Stimulated activated CD8-positive, alpha-beta memory T cell treated with anti-CD3 and anti-CD28 coated beads, Interleukin-15, amount 100 ng/mL, for 48 hours (primary cell): Measurements from ENCODE around the gene UQCR11.
A peak's percentile ranks its signal among the peaks of the same experiment; 100 is the strongest.

Experiments used
- DNase-seq, 2 donors: peaks; one replicate each; pipeline ENCODE4 v3.0.0-alpha.2; 2020; ENCODE audit warnings: low read depth in 2 of 2

Gene UQCR11

DNA sequence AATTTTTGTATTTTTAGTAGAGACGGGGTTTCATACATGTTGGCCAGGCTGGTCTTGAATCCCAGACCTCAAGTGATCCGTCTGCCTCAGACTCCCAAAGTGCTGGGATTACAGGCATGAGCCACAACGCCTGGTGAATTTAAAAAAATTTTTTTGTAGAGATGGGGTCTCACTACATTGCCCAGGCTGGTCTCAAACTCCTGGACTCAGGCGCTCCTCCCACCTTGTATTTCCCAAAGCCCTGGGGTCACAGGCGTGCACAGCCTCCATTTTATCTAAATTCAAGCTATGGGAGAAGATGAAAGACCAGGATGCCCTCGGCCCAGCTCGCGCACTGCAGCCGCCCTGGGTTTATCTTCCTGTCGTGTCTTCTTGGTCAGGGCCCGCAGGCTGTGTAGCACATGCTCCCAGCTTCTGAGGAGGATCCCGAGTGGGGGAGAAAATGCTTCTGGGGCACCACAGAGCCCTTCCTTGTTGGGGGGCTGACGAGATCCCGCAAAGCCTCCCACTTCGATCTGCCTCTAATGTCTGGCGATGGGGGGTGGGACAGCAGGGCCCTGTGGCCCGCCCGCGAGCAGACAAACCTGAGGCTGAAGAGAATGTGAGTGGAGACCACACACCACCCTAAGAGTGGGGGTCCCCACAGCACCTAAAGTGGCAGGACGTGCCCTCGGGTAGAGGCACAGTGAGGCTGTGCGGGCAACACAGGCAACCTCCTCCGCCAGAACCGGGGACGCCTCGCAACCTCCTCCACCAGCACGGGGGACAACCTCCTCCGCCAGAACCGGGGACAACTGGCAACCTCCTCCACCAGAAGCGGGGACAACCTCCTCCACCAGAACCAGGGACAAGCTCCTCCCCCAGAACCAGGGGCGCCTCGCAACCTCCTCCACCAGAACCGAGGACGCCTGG is 31.3 kb upstream of the UQCR11 start:
- DNase-seq: no peak

DNA sequence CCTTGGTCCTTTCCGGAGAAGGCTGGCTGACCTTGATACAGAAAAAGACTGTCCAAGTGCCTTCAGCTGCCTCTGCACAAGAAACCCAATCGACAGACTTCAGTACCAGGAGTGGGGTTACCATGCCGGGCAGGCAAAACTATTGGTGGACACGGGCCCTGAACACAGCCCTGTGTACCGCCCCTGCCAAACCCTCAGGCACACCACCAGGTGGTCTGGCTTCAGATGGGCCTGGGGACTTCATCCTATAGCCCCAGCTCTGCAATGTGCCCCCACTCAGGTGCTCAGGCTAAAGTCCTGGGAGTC is 29.6 kb upstream of the UQCR11 start:
- DNase-seq: no peak

DNA sequence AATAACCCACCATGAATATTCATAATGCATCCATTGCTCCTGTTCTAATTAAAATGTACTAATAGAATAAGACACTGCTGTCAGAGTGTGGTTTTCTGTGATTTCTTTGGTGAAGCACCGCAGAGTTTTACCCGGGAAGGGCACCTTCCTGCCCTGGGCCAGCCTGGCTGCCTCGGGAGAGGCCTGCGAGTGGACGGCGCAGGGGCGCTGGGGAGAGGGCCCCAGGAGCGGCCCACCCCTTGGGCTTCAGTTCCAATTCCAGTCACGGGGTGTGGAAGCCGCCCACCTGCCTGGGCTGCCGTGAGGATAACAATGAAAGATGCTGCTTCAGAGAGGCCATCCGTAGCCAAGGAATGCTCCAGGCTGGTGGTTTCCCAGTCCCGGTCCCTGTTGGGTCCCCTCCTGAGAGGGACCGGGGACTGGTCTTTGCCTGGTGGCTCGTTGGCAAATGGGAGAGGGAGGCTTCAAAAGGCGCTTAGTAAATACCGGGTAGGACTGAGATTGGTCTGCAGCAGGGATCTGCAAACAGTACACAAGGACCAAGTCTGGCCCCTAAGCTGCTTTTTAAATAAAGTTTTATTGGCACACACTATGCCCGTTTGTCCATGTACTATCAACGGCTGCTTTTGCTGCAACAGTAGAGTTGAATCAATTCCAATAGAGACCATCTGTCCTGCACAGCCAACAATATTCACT is 29.1 kb upstream of the UQCR11 start:
- no peak for DNase-seq

DNA sequence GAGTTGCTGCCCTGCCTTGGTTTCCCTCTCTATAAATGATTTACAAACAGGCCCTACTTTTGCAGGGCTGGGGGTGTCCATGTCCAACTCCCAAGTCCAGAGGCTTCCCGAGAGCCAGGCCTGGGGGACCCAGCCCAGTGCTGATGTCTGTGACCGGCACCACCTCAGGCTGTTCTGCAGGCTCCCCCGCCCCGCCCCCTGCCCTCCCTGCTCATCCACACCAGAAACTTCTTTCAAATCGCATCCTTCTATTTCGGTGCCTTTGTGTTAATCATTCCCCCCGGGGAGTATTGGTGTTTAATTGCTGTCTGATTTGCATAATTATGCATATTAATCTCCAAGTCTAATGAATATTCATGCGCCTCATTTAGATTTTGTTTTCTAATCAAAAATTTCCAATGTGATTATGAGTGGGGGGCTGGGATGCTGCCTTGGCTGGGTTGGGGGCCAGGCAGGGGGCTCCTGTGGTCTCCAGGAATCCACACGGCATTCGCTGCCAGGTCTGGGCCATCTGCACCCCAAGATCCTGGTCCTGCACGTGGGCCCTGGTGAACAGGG is 28.1 kb upstream of the UQCR11 start:
- no peak for DNase-seq

DNA sequence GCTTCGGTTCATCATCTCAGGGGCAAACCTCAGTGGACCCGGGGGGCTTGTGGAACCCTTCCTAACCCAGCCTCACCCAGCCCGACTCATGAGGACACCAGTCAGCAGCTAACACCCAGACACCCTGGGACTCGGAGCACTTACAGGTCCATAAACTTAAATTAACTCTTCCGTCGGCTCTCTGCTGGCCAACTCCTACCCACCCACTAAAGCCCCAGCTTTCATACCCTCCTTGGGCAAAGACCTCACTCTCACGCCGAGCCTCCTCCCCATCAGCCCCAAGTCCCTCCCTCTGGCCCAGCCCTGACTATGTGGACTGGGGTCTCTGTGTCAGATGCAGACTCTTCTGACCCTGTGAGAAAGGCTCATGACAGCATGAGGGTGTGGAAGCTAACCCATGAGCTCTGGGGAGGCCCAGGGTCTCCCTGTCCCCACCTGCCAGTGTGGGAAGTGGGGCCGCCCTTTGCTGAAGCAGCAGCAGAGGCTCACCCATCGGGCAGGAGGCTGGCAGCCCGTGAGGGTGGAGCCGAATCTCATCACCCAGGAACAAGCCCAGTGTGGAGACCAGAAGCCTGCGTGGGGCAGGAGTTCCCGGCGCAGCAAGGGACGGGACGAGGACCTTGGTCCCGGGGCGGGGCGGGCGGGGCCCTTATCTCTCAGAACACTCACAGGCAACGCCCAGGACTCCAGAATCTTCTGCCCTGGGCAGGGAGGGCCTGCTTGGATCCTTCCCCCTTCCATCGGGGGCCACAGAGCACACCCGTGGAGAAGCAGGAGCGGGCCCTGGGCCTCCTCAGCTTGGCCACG is 27.4 kb upstream of the UQCR11 start:
- no peak for DNase-seq

DNA sequence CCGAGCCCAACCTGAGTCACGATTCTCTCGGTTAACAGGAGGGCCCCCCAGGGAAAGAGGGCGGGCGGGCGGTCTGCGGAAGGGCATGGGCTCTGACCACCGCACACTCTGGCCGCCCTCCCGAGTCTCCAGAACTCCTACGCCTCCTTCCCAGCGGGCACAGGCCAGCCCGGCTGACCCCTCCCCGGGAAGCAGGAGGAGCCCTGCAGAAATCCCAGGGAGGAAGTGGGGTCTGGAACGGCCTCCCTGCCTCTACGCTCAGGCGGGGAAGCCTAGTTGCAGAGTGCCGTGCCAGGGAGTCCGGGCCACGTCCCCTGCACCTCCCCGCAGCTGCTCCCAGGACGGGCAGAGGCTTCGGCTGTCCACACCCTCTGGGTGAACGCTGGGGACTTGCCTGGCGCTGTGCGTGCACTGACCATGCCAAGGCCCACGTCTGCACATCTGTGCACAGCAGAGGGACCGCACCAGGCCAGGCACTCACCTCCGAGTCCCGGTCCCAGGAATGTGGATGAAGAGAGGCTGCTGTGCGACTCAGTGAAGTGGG is 26.4 kb upstream of the UQCR11 start:
- DNase-seq: no peak

DNA sequence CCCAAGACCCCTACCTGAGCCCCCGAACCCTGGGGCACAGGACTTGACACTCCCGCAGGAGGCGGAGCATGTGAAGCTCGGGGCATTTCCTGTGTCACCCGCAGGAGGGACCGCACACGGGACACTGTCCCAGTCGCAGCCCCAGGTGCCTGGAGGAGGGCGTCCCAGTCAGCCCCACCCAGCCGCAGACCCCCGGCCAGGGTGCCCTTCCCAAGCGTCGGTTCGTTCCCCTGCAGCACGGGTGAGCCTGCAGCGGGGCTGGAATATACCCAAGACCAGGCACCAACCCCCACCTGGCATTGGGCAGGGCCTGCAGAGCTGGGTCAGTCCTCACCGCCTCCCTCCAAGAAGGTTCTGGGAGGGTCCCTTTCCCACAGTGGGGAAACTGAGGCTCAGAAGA is 25.5 kb upstream of the UQCR11 start:
- DNase-seq: no peak

DNA sequence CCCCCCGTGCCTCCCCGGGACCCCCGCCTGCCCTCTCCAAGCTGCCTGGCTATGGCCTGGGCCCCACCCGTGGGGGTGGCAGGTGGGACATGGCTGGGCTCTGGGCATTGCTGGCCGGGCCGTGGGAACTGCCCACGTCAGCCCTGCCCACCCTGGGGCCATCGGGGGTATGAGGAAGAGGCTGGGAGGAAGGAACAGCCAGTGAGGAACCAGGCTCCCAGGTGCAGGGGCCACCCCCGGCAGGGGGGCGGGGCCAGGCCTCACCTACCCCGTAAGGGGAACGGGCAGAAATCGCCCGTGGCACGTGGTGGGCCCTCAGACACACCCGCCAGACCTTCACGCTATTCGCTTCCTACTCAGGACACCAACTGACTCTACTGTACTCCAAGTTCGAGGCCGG is 24.8 kb upstream of the UQCR11 start:
- DNase-seq: no peak

DNA sequence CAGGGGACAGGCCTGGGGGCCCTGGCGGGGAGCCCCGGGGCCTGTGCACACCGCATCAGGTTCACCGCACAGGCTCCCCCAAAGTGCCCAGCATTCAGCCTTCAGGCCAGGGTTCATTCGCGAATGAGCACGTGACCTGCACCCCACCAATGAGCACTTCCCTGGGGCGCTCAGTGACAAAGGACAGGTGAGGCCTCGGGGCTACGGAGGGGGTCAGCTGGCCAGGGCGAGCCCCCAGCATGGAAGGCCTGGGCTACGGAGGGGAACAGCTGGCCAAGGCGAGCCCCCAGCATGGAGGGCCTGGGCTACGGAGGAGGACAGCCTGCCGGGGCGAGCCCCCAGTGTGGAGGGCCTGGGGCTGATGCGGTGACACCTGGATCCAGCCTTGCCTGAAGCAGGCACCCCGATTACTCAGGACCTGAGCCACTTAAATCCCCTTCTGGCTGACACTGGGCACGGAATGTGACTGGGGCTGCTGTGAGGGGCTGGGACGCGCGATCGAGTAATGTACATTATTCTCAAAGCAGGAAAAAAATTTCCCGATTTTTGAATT is 24.1 kb upstream of the UQCR11 start:
- DNase-seq: no peak

DNA sequence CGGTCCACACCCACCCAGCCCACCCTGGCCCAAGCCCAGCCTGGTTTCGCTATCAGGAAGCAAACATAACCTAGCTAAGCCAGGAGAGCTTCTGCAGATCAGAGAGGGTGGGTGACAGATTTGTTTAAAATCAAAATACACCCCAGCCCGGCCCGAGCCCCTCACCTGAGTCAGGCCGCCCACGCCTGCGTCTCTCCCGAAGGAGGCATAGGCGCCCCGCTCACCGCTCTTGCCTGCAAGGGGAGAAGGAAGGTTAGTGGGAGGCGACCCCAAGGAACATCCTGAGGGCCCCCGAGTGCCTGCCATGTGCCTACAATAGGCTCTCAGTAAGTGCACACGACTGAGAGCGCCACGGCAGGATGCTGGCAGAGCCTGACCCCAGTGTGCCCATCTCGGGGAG is 21.9 kb upstream of the UQCR11 start:
- no peak for DNase-seq

DNA sequence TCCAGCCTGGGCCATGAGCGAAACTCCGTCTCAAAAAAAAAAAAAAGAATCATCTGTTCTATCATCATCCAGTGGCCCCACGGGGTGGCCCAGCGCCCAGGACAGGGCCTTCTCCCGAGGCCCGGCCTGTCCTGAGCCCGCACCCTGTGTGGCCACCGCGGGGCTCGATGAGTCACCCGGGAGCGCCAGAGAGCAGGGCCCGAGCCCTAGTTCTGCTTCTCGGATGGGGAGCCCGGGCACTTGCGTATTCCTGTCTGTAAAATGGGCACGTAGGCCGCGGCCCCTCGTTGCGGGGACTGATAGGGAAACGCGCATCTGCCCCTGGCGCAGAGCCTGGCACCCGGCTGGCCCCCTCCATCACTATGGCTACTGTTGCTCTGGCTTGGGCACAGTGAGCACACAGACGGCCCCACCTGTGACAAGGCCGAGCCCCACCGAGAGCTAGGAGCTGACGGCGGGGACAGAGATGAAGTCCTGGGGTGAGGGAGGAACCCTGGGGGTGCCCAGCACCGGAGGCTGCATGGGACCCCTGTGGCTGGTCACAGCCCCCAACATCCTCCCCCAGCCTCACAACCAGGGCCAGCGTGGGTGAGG is 21.3 kb upstream of the UQCR11 start:
- DNase-seq: no peak

DNA sequence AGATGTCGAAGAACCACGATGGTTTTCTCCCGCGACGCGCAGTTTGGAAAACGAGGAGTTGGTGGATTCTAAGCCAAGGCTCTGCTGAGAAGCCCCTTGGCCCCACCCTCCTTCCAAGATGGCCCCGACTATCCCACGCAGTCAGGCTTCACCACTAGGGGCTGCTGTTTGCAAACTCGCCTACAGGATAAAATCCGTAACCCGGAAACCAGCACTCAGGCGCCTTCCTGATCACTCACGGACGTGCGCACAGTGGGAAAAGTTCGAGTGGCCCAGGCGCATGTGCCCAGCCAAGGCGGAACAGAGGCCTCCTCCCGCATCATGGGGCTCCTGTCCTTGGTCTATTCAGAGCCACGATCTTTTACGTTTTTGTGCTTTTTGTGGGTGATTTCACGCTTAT is 19.2 kb upstream of the UQCR11 start:
- peak; percentile 29 to 40 for DNase-seq

DNA sequence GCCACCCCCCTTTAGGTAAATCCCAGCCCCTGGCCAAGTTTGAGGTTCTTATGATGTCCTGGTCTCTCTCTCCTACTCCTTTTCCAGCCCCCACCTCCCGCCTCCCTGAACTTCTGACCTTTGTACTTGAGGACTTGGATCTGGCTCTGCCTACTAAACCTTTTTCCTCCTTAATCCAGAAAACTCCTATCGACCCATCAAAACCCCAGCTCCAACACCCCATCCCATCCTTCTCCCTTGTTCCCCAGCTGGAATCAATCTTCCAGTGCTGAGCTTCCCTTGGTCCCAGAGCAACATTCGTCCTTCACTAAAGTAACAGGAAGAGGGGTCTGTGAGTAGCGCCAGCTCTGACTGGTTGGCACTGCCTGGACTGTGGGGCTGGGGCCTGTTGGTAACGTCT is 17.3 kb upstream of the UQCR11 start:
- DNase-seq: no peak

DNA sequence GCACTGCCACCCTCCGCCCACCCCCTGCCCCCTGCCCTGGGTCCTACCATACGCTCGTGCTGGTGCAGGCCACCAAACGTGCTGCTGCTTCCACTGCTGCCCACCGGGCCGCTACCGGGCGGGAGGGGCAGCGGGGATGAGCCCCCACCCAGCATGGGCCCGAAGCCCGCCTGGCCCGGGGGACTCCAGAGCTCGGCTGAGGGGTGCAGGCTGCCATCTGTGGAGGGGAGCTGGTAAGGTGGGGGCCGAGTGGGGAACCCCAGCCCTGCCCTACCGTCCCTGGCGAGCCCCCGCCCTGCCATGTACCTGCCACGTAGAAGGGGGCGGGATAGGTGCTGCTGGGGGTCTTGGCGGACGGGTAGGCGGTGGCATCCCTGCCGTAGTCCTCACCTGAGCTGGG is 16.7 kb upstream of the UQCR11 start:
- no peak for DNase-seq

DNA sequence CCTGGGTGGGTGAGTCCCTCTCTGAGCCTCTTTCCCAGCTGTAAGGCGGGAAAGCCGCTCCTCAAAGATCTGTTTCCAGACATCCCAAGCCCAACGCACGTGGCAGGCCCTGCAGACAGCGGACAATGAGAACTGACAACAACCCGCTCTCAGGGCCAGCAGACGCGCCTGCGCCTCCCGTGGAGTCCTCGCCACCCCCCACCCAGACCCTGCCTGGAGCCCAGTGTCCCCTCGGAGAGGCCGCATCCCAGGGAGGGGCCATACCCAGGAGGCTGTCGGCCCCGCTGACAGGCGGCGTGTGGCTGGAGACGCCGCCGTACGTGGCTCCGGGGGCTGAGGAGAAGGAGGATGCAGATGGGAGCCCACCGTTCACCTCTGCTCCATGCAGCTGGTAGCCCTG is 16.3 kb upstream of the UQCR11 start:
- no peak for DNase-seq

DNA sequence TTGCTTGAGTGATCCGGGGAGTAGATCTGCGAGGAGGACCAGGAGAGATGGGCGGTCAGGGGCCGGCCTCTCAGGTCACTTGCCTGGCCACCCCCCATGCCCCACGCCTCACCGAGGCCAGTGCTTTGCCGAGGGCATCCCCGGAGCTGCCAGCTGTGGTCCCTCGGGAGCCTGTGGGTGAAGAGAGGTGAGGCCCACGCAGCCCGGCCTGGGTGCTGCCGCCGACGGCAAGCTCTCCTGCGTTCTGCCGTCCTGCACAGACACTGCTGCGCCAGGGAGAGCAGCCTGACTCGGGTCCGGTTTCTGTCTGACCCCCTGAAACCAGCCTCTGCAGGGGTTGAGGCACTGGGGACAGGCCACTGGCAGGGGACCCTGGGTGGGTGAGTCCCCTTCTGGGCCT is 15.8 kb upstream of the UQCR11 start:
- no peak for DNase-seq

DNA sequence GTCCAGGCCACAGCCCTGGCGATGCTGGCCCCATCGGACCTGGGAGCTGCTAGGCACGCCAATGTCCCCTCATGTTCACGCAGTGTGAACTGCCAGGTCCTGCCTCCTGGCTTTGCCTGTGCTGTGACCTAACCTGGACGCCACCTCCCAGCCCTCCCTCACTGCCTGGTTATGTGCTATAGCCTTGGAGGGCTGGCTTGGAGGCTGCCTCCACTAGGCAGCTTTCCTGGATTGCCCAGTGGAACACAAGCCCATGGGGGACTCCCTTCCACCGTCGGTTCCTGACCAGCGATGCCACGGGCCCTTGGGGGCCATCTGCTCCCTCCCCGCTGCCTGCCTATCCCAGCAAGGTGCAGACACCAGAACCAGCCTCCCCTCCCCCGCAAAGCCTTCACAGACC is 15.2 kb upstream of the UQCR11 start:
- no peak for DNase-seq

DNA sequence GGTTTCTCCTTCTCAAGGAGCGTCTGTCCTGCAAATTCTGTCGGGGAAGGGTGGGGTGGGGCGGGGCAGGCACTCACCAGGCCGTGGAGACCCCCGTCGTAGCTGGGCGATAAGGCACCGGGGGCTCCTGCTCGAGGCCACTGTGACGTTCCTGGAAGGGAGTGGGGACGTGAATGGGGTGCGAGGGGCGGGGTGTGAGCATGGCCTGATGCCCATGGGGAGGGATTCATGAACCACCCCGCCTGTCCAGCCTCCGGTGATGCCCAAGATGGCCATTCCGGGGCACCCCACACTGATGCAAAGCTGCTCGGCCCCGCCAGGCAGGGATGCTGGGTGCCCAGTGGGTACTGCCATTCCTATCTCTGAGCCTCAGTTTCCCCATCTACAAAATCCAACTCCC is 14.4 kb upstream of the UQCR11 start:
- no peak for DNase-seq

DNA sequence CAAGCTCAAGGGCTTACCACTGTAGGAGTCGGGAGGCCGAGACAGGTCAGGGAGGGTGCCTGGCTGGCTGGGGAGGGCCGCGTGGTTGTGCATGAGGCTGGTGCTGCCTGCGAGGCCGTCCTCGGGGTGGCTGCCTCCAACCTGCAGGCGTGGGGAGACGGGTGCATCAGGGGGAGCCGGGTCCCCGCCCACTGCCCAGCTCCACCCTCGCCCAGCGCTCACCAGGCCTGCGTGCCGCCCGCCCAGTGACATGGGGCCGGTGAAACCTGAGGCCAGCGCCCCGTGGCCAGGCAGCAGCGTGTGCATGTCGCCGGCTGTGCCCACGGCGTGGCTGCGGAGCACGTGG is 13.8 kb upstream of the UQCR11 start:
- DNase-seq: no peak

DNA sequence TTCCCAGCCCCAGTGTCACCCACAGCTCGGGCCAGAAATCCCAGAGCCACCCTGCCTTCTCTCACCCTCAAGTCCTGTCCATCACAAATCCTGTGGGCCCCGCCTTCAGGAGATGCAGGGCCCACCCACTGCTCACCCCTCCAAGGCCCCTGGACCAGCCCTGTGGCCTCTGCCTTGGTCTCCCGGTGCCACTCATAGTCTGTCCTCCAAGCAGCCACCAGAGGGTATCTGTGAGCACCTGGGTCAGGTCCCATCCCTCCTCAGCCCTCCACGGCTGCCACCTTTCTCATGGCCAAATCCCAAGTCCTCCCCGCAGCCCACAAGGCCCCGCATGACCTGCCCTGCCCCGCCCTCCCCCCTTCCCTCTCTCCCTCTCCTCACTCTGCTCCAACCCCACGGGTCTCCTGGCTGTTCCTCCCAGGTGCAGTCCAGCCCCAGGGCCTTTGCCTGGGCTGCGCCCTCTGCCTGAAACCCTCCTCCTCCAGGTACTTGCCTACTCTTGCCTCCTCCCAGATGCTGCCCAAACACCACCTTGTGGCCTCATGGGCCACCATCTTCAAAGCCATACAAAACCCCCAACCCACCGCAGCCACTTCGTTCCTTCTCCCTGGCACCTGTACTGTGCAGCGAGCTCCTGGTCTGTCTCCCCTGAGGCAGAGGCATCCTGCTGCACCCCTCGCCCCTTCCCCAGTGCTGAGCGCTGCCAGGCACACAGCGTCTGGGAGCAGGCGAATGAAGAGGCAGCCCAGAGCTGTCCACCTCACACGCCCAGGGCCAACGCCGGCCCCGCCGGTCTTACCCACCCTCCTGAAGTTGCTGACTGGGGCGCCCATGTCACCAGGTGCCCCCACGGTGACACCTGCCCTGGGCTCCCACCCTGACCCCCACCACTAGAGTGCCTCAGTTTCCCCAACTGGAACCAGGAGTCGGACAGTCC is 13.2 kb upstream of the UQCR11 start:
- no peak for DNase-seq
